ENCODE data around the gene ZNF609.

The ZNF609 gene, protein sequence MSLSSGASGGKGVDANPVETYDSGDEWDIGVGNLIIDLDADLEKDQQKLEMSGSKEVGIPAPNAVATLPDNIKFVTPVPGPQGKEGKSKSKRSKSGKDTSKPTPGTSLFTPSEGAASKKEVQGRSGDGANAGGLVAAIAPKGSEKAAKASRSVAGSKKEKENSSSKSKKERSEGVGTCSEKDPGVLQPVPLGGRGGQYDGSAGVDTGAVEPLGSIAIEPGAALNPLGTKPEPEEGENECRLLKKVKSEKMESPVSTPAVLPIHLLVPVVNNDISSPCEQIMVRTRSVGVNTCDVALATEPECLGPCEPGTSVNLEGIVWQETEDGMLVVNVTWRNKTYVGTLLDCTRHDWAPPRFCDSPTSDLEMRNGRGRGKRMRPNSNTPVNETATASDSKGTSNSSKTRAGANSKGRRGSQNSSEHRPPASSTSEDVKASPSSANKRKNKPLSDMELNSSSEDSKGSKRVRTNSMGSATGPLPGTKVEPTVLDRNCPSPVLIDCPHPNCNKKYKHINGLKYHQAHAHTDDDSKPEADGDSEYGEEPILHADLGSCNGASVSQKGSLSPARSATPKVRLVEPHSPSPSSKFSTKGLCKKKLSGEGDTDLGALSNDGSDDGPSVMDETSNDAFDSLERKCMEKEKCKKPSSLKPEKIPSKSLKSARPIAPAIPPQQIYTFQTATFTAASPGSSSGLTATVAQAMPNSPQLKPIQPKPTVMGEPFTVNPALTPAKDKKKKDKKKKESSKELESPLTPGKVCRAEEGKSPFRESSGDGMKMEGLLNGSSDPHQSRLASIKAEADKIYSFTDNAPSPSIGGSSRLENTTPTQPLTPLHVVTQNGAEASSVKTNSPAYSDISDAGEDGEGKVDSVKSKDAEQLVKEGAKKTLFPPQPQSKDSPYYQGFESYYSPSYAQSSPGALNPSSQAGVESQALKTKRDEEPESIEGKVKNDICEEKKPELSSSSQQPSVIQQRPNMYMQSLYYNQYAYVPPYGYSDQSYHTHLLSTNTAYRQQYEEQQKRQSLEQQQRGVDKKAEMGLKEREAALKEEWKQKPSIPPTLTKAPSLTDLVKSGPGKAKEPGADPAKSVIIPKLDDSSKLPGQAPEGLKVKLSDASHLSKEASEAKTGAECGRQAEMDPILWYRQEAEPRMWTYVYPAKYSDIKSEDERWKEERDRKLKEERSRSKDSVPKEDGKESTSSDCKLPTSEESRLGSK (N-terminal part only)

DNA sequence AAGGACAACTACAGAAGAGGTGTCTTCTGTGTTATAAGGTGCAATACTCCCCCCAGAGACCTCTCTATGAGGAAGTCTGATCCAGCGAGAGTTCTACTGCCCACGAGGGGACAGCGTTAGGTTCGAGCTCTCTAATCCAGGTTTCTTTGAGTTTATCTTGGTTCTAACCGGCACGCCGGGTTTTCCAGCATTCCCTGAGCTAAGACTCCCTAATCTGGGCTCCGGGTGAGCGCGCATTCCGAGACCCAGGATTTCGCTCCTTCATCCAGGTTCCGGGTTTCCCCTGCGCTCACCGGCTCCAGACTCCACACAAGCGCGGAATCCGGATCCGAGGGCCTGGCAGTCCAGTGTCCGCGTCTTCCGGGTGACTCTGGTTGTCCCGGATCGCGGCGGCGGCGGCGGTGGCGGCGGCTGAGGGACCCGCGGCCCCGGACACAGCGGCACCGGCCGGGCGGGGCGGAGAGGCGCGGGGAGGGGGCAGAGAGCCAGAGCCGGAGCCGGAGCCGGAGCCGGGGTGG lies at the start of gene ZNF609:
Gene ZNF609, plus strand, starts transcription at position 373 of the 518 bp plus-strand sequence. CDS start 38,842 bp downstream, outside the sequence.
- peak; percentile 96 for DNase-seq (ENCODE audit: low spot score)

DNA sequence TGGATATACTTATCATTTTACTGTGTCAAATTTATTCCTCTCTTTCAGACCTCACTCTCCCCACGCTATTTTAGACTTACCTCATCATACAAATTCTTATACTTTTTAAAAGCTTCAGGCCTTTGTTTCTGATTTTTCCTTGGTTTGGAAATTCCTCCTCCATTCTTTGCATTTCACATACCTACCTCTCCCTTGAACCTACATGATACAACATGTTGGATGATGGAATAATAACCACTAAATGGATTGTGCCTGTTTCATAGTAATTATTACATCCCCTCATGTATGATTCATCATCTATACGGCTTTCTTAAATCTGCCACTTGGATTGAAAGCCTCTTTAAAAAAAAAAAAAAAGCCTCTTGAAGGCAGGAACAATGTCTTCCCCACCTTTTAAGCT lies 48.2 kb upstream of the ZNF609 start:
- no peak for DNase-seq (ENCODE audit: low spot score)

DNA sequence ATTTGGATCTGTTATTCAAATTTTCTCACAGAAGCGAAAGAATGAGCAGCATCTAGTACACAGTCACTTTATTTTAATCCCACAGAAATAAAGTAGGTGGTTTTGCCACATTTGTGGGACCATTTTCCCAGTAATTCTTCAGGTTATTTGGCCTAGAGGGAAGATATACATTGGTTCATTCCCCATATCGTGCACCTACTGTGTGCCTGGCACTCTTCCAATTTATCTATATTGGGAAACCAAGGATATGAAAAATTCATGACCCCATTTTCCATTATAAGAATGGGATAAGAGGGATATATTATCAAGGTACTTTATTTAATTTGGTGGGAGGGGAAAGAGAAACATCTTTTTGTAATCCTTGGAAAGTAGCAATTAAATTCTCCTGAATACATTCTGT lies 37.7 kb upstream of the ZNF609 start:
- no peak for DNase-seq (ENCODE audit: low spot score)

GRCh38 chr15:64423970-64424369 lies 36.4 kb upstream of the ZNF609 start:
- DNase-seq (ENCODE audit: low spot score): no peak

DNA sequence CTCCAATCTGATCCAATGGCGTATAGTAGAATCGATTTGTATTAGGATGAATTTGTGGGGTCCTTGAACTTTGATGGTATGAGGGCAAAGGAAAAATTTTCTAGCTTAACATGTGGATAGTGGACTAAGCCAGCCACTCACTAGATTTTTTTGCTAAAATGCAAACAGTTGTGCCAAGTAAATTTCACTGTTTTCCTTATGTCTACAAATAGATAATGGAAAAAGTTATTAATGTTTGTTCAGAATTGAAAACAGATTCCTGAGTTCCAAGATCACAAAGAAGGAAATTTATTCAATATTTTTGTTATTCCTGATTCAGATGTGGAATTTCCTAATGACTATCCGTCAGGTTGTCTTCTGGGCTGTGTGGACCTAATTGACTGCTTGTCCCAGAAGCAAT lies 35.2 kb upstream of the ZNF609 start:
- DNase-seq (ENCODE audit: low spot score): no peak

DNA sequence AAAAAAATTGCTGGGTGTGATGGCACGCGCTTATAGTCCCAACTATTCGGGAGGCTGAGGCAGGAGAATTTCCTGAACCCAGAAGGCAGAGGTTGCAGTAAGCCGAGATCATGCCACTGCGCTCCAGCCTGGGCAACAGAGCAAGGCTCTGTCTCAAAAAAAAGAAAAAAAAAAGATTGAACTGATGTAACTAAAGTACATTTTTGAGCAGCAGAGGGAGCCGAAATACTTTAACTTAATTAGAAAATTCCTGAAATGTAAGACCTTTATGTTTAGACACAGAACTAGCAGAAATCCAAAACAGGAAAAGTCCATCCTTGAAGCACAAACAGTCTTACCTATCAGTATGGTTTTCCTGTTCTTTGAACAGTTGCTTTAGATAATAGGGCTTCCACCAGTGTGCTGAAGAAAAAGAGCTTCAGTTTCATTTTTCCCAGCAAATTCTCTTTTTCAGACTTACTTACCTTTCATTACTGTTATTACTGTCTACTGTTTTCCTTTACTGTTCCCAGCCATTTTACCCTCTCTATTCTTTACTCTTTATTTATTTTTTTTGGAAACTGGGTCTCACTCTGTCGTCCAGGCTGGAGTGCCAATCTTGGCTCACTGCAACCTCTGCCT lies 33.4 kb upstream of the ZNF609 start:
- peak; percentile 45 for DNase-seq (ENCODE audit: low spot score)

- DNase-seq (ENCODE audit: low spot score): no peak
Observed at GRCh38 chr15:64429448-64429847, 30.9 kb upstream of the ZNF609 start.

DNA sequence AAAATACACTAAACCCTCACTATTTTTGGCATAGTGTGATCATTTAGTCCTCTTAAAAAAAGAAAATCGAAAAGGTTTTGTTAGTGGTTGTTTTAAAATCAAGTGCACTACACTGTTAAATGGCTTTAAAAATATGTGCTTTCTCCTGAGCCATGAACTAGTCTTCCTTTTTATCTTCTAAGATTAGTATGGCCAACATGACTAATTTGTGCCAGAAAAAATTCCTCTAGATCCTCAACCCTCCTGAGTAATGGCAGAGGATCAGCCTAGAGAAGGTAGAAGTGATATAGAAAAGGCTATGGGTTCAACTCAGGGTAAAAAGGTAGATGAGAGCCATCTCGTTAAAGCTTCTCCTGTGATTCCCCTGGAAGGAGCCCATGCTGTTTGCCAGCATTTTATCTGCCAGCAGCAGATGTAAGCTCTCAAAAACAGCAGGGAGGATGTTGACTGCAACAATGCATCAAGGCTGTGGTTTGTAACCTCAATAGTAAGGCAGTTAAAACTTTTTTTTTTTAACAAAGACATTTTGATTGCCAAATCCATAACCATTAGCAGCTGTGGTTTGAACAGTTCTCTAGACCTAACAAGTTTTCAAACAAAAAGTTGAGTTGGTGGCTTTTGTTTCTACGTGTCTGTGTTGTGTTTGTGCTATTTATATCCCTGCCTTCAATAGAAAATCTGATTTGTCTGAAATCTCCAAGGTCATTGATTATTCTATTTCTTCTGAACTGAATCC lies 30.2 kb upstream of the ZNF609 start:
- DNase-seq (ENCODE audit: low spot score): peak; percentile 35

GRCh38 chr15:64437982-64438381 lies 22.4 kb upstream of the ZNF609 start:
- no peak for DNase-seq (ENCODE audit: low spot score)

GRCh38 chr15:64438653-64439447 lies 21.5 kb upstream of the ZNF609 start:
- DNase-seq (ENCODE audit: low spot score): no peak

- no peak for DNase-seq (ENCODE audit: low spot score)
Observed at GRCh38 chr15:64441852-64442251, 18.5 kb upstream of the ZNF609 start.

GRCh38 chr15:64443016-64443415 lies 17.4 kb upstream of the ZNF609 start:
- DNase-seq (ENCODE audit: low spot score): no peak

- peak; percentile 36 for DNase-seq (ENCODE audit: low spot score)
Observed at GRCh38 chr15:64443747-64444621, 16.4 kb upstream of the ZNF609 start.

DNA sequence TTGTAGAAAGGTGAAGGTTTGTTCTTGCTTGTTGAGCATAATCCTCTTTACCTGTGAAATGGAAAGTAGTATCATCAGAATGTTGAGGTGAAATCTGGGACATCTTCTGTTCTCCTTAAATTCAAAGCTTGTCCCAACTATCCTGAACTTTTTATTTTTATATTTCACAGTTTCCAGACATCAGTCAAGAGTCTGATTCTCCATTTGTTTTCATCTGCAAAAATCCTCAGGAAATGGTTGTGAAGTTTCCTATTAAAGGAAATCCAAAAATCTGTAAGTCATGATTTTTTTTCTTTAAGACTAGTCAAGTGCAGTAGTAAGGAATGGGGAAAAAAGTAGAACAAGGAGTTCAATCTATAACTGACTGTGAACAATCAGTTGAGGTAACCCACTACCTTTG lies 15.5 kb upstream of the ZNF609 start:
- DNase-seq (ENCODE audit: low spot score): no peak

GRCh38 chr15:64447536-64448315 lies 12.7 kb upstream of the ZNF609 start:
- no peak for DNase-seq (ENCODE audit: low spot score)

- DNase-seq (ENCODE audit: low spot score): peak; percentile 78
Observed at GRCh38 chr15:64452988-64453688, 7.2 kb upstream of the ZNF609 start.

DNA sequence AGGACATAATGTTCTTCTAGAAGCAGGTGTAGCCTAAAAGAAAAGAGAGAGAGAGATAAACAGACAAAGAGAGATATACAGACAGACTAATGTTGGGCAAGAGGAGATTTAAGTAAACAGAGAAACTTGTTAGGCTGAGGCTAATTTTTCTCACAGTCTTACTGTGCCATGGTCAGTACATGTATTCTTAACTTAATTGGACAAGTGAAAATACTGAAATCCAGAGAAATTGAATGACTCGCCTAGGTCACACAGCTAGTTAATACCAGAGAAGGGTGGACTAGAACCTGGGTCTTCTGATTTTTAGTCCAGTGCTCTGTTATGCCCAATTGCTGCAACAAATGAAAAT lies 6.7 kb upstream of the ZNF609 start:
- no peak for DNase-seq (ENCODE audit: low spot score)

DNA sequence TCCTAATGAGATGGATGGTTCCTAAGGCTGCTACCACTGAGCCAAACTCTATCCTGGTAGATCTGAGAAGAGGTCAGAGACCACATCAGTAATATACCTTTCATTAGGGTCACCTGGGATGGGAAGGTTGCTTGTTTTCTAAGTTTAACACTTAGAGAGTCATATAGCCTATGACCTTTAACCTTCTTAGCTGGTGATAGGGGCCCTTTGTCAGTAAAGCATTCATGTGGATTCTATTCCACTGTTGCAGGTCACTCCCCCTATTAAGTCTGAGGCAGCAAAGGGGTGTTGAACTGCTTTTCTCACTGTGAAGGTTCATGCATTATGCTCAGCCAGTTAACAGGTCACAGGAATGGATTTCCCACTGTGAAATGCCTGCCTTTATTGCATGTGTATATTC lies 6.1 kb upstream of the ZNF609 start:
- DNase-seq (ENCODE audit: low spot score): no peak
